ENCODE measurements around the gene TBC1D4.

TBC1D4 gene

GRCh38 chr13:75299913-75300862, 181.8 kb downstream of the TBC1D4 start:
- peak; percentile 18 for DNase-seq (ENCODE audit: low spot score)
- in situ Hi-C loops (cut with MboI; ENCODE audit: low pct_unique_long_range_greater_than_20kb, low sequenced_read_pairs, unreplicated experiment) = no loop called here
- TF ChIP-seq, protein P1, sequence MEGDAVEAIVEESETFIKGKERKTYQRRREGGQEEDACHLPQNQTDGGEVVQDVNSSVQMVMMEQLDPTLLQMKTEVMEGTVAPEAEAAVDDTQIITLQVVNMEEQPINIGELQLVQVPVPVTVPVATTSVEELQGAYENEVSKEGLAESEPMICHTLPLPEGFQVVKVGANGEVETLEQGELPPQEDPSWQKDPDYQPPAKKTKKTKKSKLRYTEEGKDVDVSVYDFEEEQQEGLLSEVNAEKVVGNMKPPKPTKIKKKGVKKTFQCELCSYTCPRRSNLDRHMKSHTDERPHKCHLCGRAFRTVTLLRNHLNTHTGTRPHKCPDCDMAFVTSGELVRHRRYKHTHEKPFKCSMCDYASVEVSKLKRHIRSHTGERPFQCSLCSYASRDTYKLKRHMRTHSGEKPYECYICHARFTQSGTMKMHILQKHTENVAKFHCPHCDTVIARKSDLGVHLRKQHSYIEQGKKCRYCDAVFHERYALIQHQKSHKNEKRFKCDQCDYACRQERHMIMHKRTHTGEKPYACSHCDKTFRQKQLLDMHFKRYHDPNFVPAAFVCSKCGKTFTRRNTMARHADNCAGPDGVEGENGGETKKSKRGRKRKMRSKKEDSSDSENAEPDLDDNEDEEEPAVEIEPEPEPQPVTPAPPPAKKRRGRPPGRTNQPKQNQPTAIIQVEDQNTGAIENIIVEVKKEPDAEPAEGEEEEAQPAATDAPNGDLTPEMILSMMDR (IDR thresholded peaks at IDR 0.05; ENCODE audit: extremely low read depth, insufficient read depth, missing control alignments) = no peak

GRCh38 chr13:75299246-75299645, 182.7 kb downstream of the TBC1D4 start:
- in situ Hi-C loops (cut with MboI; ENCODE audit: low pct_unique_long_range_greater_than_20kb, low sequenced_read_pairs, unreplicated experiment) = no loop called here
- DNase-seq (ENCODE audit: low spot score) = no peak

DNA sequence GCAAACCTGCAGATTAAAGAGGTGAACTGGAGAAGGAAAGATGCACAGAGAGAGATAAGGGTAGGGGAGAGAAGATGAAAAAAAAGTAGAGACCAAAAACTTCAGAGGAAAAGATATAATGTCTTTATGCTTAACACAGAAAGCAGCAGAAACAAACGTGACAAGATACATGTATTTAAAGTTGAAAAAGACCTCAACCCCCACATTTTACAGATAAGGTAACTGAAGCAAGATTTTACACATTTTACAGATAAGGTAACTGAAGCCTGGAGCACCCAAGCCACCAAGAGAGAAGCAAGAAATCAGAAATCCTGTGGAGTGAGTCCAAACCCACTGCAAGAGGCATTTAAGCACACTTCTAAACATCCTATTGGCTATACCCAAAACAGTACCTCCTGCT, 185.3 kb downstream of the TBC1D4 start:
- TF ChIP-seq, protein P1 (IDR thresholded peaks at IDR 0.05; ENCODE audit: extremely low read depth, insufficient read depth, missing control alignments) = no peak

More at GRCh38 chr13:75299246-75299645, 182.7 kb downstream of the TBC1D4 start:
- TF ChIP-seq, protein P1 (IDR thresholded peaks at IDR 0.05; ENCODE audit: extremely low read depth, insufficient read depth, missing control alignments) = no peak

DNA sequence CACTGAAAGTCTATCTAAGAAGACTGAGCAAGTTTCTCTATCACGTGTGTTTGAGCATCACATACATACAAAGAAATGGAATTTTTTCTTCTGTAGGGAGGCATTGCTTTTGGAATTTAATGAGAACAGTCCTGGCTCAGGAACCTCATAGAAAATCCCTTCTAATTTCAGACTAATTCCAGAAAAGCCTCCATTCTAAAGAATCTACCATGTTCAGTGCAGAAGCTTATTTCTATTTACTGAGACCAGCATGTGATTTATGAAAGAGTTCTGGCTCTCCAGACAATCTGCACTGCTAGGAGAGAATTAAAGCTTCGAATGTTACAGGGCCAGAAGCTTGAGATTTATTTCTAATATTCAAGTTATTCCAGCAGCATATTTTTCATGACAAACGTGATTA, 186.8 kb downstream of the TBC1D4 start:
- TF ChIP-seq, protein P1 (IDR thresholded peaks at IDR 0.05; ENCODE audit: extremely low read depth, insufficient read depth, missing control alignments) = no peak
- DNase-seq (ENCODE audit: low spot score) = no peak
- in situ Hi-C loops (cut with MboI; ENCODE audit: low pct_unique_long_range_greater_than_20kb, low sequenced_read_pairs, unreplicated experiment) = no loop called here

More for the DNA sequence above, 185.3 kb downstream of the TBC1D4 start:
- no peak for DNase-seq (ENCODE audit: low spot score)
- in situ Hi-C loops (cut with MboI; ENCODE audit: low pct_unique_long_range_greater_than_20kb, low sequenced_read_pairs, unreplicated experiment) = no loop called here

DNA sequence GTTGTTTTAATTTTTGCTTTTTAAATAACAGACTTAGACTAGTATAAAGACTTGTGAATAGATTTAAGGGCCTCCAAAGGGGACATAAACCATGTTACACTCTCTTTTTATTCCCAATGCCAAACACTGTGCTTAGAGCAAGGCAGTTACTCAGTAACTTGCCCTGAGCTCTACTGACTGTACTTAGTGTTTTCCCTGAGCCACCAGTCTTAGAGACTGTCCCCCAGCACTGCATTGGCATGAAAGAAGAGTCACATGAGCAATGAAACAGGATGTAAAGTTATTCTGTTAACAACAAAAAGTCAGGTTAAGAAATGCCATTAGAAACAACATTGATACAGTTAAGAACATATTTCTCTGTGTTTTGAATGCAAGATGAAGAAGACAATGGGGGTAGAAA, 187.9 kb downstream of the TBC1D4 start:
- TF ChIP-seq, protein P1 (IDR thresholded peaks at IDR 0.05; ENCODE audit: extremely low read depth, insufficient read depth, missing control alignments) = no peak
- DNase-seq (ENCODE audit: low spot score) = no peak
- in situ Hi-C loops (cut with MboI; ENCODE audit: low pct_unique_long_range_greater_than_20kb, low sequenced_read_pairs, unreplicated experiment) = no loop called here

DNA sequence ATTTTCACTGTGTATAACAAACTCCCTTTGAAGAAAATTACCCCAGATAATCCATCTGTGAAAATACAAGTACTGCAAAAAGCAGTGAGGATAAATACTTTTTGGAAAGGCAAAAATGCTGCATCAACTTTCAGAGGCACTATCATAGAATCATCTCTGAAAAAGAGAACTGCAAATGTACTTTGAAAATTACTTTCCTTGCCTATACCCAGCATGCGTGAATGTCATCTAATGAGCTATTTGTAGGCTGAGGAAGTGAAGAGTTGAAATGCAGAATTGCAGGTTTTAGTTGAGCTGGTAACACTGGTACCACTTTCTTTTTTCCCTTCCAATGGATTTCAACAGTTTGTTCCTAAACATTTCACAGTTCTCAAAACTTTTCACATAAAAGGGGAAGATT, 196.7 kb downstream of the TBC1D4 start:
- DNase-seq (ENCODE audit: low spot score) = no peak
- TF ChIP-seq, protein P1 (IDR thresholded peaks at IDR 0.05; ENCODE audit: extremely low read depth, insufficient read depth, missing control alignments) = no peak
- in situ Hi-C loops (cut with MboI; ENCODE audit: low pct_unique_long_range_greater_than_20kb, low sequenced_read_pairs, unreplicated experiment) = no loop called here

All from GM13977 (cell line).